ENCODE measurements around the gene KCTD4.
"Not testable (repeated sequence)": the region's sequence is repeated elsewhere in the genome, so short reads cannot be mapped to it uniquely, and the experiment has no call there.

The KCTD4 gene

DNA sequence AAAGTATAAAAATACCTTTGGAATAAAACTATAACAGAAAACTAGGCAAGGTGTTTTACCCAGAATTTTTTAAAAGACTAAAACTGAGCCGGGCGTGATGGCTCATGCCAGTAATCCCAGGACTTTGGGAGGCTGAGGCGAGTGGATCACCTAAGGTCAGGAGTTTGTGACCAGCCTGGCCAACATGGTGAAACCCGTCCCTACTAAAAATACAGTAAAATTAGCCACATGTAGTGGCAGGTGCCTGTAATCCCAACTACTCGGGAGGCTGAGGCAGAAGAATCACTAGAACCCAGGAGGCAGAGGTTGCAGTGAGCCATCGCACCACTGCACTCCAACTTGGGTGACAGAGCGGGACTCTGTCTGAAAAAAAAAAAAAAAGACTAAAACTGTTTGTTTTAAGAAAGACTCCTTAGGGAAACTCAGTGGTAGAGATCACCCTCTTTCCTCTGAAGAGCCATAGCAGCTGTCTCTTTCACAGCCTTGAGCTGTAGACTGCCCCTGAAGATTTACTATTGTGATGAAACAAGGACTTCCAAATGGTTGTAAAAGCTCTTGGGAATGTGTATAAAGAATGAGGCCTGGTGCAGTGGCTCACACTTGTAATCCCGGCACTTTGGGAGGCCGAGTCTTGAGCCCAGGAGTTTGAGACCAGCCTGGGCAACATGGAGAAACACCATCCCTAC is 14.7 kb upstream of the KCTD4 start:
- DNase-seq (ENCODE audit: low read depth): no peak

GRCh38 chr13:45209229-45209628 is 8.4 kb upstream of the KCTD4 start:
- no peak for DNase-seq (ENCODE audit: low read depth)

DNA sequence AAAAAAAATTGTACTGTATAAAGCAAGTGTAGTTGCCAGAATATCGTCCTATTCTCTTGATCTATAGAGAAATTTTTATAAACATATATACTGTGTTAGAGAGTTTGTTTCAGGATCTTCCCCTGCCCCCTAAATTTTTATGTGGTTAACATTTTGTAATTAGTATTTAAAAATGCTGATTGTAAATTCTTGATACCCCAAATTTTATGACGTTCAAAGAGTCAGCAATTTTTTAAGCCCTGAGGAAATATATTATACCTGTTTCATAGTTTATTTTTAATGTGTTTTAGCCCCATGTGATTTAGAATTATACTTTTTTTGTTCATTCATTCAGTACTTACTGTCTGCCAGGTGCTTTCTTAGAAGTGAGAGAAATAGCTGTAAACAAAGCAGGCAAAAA is 7.3 kb upstream of the KCTD4 start:
- no peak for DNase-seq (ENCODE audit: low read depth)

DNA sequence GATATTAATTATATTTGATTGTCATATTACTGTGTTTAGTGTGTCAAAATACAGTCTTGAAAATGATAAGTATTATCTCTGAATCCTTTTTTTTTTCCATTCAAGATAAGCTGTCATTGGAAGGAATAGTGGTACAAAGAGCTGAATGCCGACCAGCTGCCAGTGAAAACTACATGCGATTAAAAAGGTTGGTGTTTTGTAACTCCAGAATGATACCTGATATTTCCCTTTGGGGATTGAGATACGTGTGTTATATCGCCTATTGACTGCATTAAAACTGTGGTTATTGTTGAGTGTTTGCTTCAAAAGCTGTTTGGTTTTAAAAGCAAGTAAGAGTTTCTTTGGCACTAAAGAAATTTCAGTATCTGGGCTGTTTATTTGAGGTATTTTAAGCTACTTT is 6.5 kb upstream of the KCTD4 start:
- DNase-seq (ENCODE audit: low read depth): no peak

GRCh38 chr13:45206340-45206739 is 5.5 kb upstream of the KCTD4 start:
- peak; percentile 79 for DNase-seq (ENCODE audit: low read depth)

DNA sequence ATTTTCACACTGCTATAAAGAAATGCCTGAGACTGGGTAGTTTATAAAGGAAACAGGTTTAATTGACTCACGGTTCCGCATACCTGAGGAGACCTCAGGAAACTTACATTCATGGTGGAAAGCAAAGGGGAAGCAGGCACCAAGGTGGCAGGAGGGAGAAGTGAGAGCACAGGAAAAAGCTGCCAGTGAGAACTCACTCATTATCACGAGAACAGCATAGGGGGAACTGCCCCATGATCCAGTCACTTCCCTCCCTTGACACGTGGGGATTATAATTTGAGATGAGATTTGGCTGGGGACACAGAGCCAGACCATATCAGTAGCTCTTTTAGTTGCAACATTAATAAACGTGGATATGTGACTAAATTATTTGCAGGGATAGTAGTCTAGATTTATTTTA is 4.3 kb upstream of the KCTD4 start:
- no peak for DNase-seq (ENCODE audit: low read depth)

DNA sequence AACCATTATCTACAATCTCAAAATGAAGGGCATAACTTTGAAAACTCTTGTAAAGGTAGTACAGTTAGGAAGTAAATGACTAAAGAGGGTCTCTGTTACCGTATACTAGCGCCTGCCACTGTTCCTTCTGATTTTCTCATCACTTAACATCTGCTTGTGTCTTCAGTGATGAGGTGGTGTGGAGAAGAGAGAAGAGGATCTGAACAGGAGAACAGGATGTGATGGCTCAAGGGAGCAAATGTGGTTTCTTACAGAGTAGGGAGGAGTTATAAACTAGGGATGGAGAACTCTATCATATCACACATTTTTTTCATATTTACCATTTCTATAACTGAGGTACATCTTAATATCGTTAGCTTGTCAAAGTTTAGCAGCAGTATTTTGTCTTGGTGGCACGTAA is 1.1 kb downstream of the KCTD4 start:
- DNase-seq (ENCODE audit: low read depth): no peak

DNA sequence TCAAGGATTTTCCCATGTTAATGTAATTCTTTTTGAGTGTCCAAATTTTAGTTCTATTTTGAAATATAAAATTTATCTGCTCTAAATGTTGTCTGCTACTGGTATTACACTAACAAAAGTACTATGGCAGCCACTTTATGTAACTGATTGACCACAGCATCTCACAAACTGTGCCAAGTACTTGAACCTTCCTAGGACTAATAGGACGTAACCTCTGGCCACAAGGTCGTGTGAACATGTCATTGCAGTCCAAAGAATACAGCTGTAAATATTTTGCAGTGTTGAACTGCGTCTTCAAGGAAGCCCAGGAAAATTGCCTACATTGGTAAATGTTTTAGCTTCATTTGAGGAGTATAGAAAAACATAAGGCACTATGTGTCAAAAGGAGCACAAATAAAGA is 1.9 kb downstream of the KCTD4 start:
- no peak for DNase-seq (ENCODE audit: low read depth)

- no peak for DNase-seq (ENCODE audit: low read depth)
Measured at GRCh38 chr13:45198041-45198440, 2.8 kb downstream of the KCTD4 start.

DNA sequence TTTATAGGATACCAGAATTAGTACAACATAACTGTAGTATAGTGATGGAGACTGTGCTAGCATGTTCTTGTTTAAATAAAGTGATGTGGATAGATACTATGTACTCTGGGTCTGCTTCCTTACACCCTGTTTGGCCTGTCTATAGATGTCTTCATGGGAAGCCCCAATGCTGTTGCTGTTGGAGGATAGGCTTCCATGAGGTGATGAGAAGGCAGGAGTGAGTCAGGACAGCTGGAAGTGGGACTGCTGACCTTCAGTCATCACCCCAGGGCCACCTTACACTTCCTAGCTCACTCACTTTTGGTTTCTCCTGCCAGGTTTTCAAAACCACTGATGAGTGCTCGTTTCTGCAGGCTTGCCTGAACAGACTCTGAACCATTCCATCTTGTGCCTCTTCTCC is 4.2 kb downstream of the KCTD4 start:
- DNase-seq (ENCODE audit: low read depth): peak; percentile 43

- DNase-seq (ENCODE audit: low read depth): no peak
Measured at GRCh38 chr13:45196096-45196495, 4.7 kb downstream of the KCTD4 start.

DNA sequence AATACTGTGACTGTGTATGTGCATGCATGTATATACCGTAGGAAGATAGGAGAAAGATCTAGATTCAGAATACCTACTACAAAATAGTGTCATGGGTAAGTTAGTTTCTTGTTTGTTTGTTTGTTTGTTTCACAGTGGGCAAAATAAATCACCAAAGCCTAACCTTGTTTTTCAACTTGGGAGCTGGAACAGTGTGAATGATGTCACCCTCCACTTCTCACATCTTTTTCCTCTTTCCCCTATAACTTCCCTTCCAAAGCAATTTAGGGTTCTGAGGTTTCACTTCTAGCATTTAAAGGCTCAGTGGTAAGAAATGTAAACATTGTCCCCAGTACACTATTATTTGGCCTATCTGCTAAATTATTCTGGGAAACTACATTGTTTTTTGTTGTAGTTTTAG is 5.4 kb downstream of the KCTD4 start:
- no peak for DNase-seq (ENCODE audit: low read depth)

- peak; percentile 62 for DNase-seq (ENCODE audit: low read depth)
Measured at GRCh38 chr13:45194081-45194939, 6.5 kb downstream of the KCTD4 start.

DNA sequence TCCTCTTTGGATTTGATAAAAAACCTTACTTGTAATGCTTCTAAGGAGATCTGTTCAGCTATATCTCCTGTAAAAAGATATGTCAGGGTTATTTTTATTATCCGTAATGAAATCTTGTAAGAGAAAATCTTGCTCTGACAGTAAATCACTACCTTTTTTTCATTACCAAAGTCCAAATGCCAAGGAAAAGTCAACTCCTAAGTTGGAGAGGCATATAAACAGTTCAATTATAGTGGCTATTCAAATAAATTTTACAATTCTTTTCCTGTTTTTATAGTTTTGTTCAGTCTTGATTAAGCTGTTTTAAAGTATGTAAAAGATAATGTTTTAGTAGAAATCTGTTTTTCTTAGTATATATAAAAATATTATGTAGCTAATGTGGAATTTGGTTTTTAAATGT is 9.0 kb downstream of the KCTD4 start:
- DNase-seq (ENCODE audit: low read depth): no peak

DNA sequence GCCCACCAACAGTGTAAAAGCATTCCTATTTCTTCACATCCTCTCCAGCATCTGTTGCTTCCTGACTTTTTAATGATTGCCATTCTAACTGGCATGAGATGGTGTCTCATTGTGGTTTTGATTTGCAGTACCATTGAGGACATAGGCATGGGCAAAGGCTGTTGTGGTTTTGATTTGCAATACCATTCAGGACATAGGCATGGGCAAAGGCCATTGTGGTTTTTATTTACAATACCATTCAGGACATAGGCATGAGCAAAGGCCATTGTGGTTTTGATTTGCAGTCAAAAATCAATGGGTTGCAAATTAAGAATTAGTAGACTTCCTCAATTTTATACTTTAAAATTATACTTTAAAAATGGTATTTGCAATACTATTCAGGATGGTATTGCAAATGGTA is 11.3 kb downstream of the KCTD4 start:
- peak; percentile 53 for DNase-seq (ENCODE audit: low read depth)

DNA sequence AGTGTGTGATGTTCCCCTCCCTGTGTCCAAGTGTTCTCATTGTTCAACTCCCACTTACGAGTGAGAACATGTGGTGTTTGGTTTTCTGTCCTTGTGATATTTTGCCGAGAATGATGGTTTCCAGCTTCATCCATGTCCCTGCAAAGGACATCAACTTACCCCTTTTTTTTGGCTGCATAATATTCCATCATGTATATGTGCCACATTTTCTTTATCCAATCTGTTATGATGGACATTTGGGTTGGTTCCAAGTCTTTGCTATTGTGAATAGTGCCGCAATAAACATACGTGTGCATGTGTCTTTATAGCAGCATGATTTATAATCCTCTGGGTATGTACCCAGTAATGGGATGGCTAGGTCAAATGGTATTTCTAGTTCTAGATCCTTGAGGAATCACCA is 11.8 kb downstream of the KCTD4 start:
- not testable (repeated sequence) for DNase-seq (ENCODE audit: low read depth)

DNA sequence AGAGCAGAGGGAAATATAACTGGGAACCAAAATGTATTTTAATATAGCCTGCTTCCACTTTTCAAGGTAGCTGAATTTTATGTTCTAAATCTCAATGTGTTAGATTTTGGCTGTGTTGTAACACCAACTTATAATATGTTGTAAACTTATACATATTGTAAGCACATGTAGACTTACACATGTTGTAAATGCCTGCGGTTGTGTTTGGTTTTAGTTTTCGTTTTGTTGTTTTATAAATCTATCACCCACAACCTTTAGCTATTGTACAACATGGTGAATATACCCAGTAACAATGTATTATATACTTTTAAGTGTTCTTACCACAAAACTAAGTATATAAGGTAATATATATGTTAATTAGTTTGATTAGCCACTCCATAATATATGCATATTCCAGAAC is 15.6 kb downstream of the KCTD4 start:
- no peak for DNase-seq (ENCODE audit: low read depth)

DNA sequence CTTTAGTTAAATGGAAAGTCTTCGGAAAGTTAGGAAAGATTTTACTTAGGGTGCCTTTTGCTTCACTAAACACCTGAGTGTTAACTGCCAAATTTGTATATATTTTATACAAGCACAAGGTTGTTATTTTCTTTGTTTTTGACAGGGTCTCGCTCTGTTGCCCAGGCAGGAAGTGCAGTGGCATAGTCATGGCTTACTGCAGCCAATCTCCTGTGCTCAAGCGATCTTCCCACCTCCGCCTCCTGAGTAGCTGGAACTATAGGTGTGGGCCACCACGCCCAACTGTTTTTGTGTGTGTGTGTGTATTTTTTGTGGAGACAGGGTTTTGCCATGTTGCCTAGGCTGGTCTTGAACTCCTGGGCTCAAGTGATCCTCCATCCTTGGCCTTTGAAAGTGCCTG is 16.2 kb downstream of the KCTD4 start:
- DNase-seq (ENCODE audit: low read depth): no peak

DNA sequence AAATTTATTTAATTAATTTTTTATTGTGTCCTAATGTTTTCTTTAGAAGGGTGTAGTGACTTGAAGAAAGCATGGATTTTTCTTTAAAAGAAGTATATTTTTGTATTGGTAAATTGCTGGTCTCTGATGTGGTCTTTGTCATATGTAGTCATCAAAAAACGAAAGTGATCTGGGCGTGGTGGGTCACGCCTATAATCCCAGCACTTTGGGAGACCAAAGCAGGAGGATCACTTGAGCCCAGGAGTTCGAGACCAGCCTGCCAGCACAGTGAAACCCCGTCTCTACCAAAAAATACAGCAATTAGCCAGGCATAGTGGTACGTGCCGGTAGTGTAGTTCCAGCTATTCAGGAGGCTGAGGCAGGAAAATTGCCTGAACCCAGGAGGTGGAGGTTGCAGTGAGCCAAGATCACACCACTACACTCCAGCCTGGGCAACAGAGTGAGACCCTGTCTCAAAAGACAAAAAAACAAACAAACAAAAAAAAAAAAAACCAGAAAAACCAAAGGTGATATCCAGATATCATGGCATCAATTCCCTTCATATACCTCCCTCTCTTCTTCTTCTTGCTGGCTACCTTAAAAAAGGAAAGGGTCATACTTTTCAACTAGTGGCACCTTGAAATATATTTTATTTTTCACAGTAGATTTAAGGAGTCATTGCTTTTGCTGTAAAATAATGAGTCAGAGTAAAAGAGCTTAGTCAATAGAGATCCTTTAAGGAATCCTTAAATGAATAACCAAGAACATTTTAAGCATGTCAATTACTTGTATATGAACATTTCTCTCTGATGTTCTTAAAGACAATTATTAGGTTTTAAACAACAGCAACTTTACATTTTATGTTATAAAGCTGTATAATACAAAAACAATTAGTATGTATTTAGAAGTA is 19.9 kb downstream of the KCTD4 start:
- no peak for DNase-seq (ENCODE audit: low read depth)

GRCh38 chr13:45180303-45180702 is 20.5 kb downstream of the KCTD4 start:
- DNase-seq (ENCODE audit: low read depth): no peak

DNA sequence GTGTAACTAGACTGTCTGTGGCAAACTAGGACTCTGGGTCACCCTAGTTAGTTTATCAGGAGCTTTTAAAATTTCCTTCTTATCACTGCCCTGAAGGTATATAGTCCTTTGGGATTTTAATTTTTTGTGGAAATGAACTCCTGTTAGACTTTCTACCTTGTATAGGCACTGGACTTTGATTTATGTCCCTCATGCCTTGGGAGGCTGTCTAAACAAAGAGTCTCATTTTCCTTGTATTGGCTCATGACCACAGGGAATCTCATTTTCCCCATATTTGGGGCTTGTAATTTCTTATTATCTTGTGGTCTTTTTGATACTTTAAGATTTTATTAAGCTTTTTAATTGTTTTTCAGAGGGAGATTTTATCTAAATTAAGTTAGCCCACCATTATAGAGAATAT is 21.4 kb downstream of the KCTD4 start:
- no peak for DNase-seq (ENCODE audit: low read depth)

- DNase-seq (ENCODE audit: low read depth): peak; percentile 86
Measured at GRCh38 chr13:45178349-45179162, 22.3 kb downstream of the KCTD4 start.
